Immature natural killer cell (primary cell): ENCODE data around the gene LTBP2. TPM values are rescaled to one million over a fixed set of nuclear protein-coding genes. Genes with fewer than 3 reads are reported as not detected.

Experiments
- DNase-seq, 3 donors: peaks; one replicate each; pipeline ENCODE4 v3.0.0; 2022; ENCODE audit warnings: mixed read lengths in 1 of 3
- H3K27ac Mint-ChIP-seq, 6 donors: one replicate each; pipeline ENCODE4 v1.8.0; 2020; ENCODE audit warnings: mixed read lengths in 6 of 6, mild to moderate bottlenecking in 5 of 6, inconsistent platforms in 4 of 6, moderate library complexity in 3 of 6
- H3K27me3 Mint-ChIP-seq, 3 donors: one replicate each; pipeline ENCODE4 v1.8.0; 2020 to 2021; ENCODE audit warnings: low read depth in 3 of 3, mild to moderate bottlenecking in 3 of 3, mixed read lengths in 3 of 3, moderate library complexity in 3 of 3, inconsistent platforms in 1 of 3
- H3K36me3 Mint-ChIP-seq, 3 donors: one replicate each; pipeline ENCODE4 v1.8.0; 2020; ENCODE audit warnings: mixed read lengths in 3 of 3, inconsistent platforms in 2 of 3, mild to moderate bottlenecking in 2 of 3
- H3K4me1 Mint-ChIP-seq, 2 donors: one replicate each; pipeline ENCODE4 v1.8.0; 2020; ENCODE audit warnings: inconsistent platforms in 2 of 2, mild to moderate bottlenecking in 2 of 2, mixed read lengths in 2 of 2, moderate library complexity in 1 of 2
- H3K4me3 Mint-ChIP-seq, 5 donors: one replicate each; pipeline ENCODE4 v1.8.0; 2020; ENCODE audit warnings: mild to moderate bottlenecking in 5 of 5, mixed read lengths in 5 of 5, inconsistent platforms in 3 of 5, moderate library complexity in 3 of 5
- H3K9me3 Mint-ChIP-seq, 6 donors: one replicate each; pipeline ENCODE4 v1.8.0; 2020; ENCODE audit warnings: mild to moderate bottlenecking in 6 of 6, mixed read lengths in 6 of 6, inconsistent platforms in 4 of 6, moderate library complexity in 3 of 6
- polyA plus RNA-seq, 3 donors: library from polyadenylated mRNA; unstranded; fragments of 300-500 nt; fragmentation: Illumina TruSeq; gene quantifications; one replicate each; pipeline ENCODE4 v1.2.3, GENCODE V29; 2021

LTBP2 gene
- polyA plus RNA-seq, 3 donors from 2014 or later = 0.29 to 0.66 (median 0.30) TPM

DNA sequence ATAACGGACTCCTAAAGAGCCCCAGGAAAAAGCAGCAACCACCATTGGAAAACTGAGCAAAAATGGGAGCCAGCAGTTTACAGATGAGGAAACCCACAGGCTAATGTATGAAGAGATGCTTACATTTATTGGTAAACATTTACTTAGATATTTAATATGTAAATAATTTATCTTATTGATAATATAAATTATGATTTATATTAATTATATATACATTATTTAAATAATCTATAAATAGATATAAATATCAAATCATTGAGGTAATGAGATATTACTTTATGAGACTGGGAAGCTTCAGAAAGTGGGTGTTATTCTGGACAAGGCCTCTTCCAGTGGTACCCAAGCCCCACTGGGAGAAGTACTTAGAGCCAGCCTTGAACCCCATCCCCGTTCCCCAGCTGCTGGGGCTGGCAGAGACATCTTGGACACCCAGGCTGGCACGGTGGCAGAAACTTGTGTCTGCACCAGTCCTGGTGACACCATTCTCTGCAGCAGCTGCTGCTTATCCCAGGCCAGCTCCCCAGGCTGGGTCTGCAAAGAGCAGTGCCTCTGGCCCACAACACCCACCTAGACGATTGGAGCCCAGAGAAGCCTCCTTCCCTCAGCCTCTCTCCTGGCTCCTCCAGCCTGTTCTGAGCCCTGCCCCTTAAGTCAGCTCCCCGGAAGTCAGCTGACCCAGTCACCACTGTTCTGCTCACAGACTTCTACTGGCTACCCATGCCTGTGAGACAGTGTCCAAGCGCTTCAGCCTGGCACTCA is 92.5 kb downstream of the LTBP2 start:
- peaks cover 0 to 9% (median 3%) of the 10 kb centered on the region in 3 donors for H3K27me3 Mint-ChIP-seq
- H3K4me3 Mint-ChIP-seq = no peak overlapping the region
- no peaks in the 10 kb centered on the region for H3K9me3 Mint-ChIP-seq
- H3K4me1 Mint-ChIP-seq = peaks cover 3 to 5% of the 10 kb centered on the region in 2 donors
- peaks cover 0 to 10% (median 0%) of the 10 kb centered on the region in 3 donors for H3K36me3 Mint-ChIP-seq
- H3K27ac Mint-ChIP-seq = no peak overlapping the region
- DNase-seq = no peak

DNA sequence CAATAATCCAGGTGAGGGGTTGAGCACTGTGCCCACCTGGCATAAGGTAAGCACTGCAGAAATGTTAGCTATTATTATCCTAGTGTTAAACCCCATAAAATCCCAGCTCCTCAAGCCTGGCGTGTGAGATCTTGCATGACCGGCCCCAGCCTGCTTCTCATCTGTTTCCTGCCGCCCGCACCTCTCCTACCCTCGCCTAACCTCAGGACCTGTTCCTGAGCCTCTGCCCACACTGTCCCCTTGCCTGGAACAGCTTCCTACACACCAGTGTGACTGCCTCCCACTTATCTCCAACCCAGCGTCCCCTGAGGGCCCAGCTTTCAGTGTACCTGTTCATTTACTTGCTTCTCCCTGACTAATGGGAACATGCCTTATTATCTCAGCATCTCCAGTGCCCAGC is 93.8 kb downstream of the LTBP2 start:
- Mint-ChIP-seq H3K9me3 (no peaks in the 10 kb centered on the region), H3K4me3 (no peak overlapping the region), H3K36me3 (peaks cover 0 to 10% (median 0%) of the 10 kb centered on the region in 3 donors), H3K4me1 (peaks cover 6 to 12% of the 10 kb centered on the region in 2 donors), H3K27me3 (peaks cover 0 to 9% (median 5%) of the 10 kb centered on the region in 3 donors), H3K27ac (no peak overlapping the region)
- no peak for DNase-seq

DNA sequence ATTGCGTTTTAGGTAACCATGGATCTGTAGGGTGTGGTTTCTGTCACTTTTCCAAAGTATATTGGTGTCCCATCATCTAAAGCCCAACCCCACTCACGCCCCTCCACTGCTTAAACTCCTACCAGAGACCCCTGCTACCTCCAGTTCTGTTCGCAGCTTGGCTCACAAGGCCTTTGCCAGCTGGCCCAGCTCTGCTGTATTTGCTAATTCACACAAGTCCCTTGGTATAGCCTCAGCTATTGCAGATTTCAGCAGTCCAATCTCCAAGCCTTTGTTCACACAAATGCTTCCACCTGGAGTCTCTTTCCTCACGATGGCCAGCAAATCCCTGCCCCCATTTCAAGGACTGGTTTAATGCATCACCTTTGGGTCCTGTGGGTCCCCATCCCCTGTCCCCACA is 94.3 kb downstream of the LTBP2 start:
- Mint-ChIP-seq H3K4me3 (no peak overlapping the region), H3K4me1 (peaks cover 6 to 12% of the 10 kb centered on the region in 2 donors), H3K27ac (no peak overlapping the region), H3K27me3 (peaks cover 0 to 9% (median 7%) of the 10 kb centered on the region in 3 donors), H3K9me3 (no peaks in the 10 kb centered on the region), H3K36me3 (peaks cover 0 to 10% (median 0%) of the 10 kb centered on the region in 3 donors)
- no peak for DNase-seq

DNA sequence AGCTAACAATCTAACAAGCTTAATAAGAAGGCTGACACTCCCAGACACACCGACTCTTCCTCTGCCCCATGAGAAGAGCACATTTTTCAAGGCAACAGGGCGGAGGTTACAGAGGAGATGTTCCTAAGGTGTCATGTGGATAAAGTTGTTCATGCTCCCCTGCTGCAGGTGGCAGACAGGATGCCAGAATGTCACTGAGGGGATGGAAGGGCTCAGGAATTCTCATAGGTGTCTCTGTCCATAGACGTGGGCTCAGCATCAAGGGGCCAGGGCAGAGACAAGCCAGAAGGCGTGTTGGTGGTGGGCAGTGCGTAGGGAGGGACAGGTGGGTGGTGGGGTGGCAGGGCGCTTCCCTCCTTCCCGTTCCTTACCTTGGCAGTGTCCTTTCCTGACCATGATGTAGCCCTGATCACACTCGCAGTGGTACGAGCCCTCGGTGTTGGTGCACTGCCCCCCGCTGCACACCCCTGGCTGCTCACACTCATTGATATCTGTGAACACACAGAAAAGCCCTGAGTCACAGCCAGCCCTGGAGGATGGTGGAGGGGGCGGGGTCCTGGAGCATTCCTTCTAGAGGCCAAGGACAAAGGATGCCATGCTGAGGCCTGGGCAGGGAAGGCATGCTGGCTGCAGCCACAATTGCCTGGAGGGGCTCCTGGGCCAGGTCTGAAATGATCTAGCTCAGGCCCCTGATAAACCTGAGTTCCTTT is 95.4 kb downstream of the LTBP2 start:
- Mint-ChIP-seq H3K4me1 (peaks cover 6 to 12% of the 10 kb centered on the region in 2 donors), H3K27me3 (peaks cover 0 to 8% (median 7%) of the 10 kb centered on the region in 3 donors), H3K4me3 (no peak overlapping the region), H3K9me3 (no peaks in the 10 kb centered on the region), H3K36me3 (peaks cover 0 to 10% (median 0%) of the 10 kb centered on the region in 3 donors), H3K27ac (no peak overlapping the region)
- DNase-seq = no peak

DNA sequence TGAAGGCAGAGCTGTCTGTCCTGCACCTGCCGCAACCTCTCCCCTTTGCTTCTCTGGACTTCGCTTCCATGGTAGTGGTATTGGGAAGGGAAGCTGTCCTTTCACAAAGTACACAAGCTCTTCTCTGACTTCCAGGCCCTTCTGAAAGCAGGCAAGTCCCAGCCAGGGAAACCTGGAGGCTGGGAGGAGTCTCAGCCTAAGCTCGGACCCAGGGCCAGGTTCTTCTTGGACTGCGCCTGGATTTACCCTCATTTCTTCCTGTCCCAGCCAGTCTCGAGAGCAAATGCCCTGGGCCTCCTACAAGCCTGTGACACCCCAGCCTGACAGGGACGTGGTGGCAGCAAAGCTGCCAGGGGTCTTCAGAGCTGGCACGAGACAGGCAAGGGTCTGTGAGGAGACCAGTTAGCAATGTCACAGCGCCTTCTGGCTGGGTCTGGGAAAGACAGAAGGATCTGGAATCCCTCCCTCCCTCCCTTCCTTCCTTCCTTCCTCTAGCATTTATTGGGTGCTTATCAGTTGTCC is 96.1 kb downstream of the LTBP2 start:
- H3K4me3 Mint-ChIP-seq = no peak overlapping the region
- H3K9me3 Mint-ChIP-seq = no peaks in the 10 kb centered on the region
- peaks cover 6 to 12% of the 10 kb centered on the region in 2 donors for H3K4me1 Mint-ChIP-seq
- H3K36me3 Mint-ChIP-seq = peaks cover 0 to 10% (median 0%) of the 10 kb centered on the region in 3 donors
- DNase-seq = no peak
- H3K27me3 Mint-ChIP-seq = peaks cover 0 to 7% (median 7%) of the 10 kb centered on the region in 3 donors
- no peak overlapping the region for H3K27ac Mint-ChIP-seq

DNA sequence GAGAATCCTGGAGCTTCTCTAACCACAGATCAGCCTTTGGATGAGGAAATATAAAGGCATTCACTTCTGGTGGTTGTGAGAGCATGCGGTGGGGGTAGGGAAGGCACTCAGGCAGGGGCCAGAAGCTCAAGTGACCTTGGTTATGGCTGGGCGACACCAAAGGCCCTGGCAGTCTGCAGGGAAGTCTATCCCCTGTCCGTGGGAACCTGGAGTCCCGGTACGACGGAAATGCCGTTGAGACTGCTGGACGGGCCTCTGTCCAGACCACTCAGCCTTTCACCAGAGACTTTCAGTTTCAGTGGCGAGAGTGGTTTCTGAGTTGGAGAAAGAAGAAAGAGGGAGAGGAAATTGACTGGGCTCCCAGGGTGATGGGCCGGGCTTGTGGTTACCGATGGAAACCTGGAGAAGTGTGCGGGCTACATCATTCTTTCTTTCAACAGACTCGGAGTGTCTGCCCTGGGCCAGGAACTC is 97.5 kb downstream of the LTBP2 start:
- Mint-ChIP-seq H3K9me3 (no peaks in the 10 kb centered on the region), H3K36me3 (peaks cover 0 to 10% (median 0%) of the 10 kb centered on the region in 3 donors), H3K27ac (peak overlapping the region in 1 of 6 donors; percentile 37), H3K4me1 (peaks cover 6 to 12% of the 10 kb centered on the region in 2 donors), H3K27me3 (peaks cover 0 to 7% (median 5%) of the 10 kb centered on the region in 3 donors), H3K4me3 (peak overlapping the region in 1 of 5 donors; percentile 48)
- no peak for DNase-seq

DNA sequence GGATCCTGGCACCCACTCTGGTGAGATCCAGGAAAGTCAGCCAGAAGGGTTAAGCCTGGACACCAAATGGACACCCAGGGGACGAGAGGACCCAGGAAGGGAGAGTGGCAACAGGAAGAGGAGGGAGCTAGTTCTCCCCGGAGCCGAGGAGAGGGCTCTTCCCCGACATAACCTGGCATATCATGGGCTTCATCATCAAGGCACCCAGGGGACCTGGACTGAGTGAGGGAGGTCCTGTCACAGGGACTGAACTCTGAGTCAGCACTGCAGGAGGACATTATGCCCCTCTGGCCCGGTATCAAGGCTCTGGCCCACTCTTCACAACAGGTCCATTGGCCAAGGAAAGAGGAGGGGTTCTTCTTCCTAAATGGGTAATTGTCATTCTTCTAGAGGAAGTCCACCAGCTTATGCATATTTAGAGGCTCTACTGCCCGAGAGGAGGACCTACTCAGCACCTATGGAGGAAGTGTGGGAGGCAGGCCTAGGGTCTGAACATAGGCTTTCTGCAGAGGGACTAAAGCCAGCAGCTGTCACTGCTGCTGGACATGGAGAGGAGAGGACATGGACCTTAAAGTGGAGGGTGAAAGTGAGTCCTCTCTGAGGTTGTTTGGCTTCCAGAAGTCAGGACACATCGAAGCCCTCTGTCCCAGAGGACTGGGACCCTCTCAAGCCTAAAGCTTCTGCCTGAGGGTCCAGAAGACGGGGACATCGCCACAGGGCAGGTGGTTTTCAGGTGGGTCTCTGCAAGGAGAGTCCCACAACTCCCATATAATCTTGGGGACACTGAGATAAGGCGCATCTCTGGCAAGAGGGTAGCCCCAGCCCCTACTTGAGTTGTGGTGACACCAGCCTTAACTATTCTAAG is 99.8 kb downstream of the LTBP2 start:
- Mint-ChIP-seq H3K9me3 (no peaks in the 10 kb centered on the region), H3K4me1 (peaks cover 6 to 12% of the 10 kb centered on the region in 2 donors), H3K27ac (no peak overlapping the region), H3K27me3 (peaks cover 0 to 7% (median 6%) of the 10 kb centered on the region in 3 donors), H3K4me3 (no peak overlapping the region), H3K36me3 (peaks cover 0 to 5% (median 4%) of the 10 kb centered on the region in 3 donors)
- DNase-seq = no peak

DNA sequence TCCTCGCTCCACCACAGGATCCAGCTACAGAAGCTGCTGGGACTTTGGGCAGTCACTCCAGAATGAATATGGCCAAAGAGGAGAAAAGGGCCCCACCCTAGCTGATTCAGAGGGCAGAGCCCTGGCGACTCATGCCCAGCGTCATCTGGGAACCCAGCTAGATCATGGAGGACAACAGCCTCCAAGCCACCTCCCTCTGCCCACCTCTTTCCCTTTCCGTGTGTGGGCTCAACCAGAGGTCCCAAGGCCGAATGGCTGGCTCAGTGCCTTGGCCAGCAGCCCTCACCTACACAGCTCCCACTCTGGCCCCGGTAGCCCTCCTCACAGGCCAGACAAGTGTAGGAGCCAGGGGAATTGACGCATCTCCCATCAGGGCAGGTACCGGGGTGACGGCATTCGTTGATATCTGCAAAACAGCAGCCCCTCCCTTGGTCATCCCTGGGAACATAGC is 101.1 kb downstream of the LTBP2 start:
- DNase-seq = no peak
- no peak overlapping the region for H3K4me3 Mint-ChIP-seq
- H3K27me3 Mint-ChIP-seq = peaks cover 0 to 7% (median 6%) of the 10 kb centered on the region in 3 donors
- no peak overlapping the region for H3K27ac Mint-ChIP-seq
- H3K4me1 Mint-ChIP-seq = peaks cover 6 to 12% of the 10 kb centered on the region in 2 donors
- peaks cover 0 to 5% (median 4%) of the 10 kb centered on the region in 3 donors for H3K36me3 Mint-ChIP-seq
- H3K9me3 Mint-ChIP-seq = no peaks in the 10 kb centered on the region

DNA sequence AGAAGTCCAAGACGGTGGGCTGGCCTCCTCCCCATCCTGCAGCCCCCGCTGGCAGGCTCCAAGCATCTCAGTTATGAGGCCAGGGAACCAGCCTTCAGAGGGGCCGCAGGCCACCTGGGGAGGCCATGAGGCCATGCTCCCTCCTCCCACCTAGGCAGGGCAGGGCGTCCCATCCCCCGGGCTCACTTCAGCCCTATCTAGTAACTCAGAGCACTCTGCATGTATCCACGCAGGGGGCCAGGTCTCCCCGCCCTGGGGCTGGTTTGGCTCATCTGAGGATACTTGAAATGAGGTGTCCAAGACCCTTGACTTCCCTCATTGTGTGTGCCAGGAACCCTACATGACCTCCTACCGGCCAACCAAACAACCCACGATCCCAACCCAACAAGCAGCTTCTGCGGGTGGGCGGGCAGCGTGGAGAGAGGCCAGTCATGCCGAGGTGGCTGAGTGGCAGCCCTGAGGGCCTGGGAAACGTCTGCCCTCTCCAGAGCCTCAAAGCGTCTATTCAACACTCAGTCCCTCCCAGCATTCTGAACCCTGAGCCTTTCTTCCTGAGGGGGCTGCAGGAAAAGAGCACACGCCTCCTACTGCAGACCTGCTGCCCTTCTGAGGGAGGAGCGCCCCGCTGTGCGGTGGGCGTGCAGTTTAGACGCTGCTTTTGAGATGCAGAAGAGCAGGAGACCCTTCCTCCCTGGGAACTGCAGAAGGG is 101.7 kb downstream of the LTBP2 start:
- no peak overlapping the region for H3K27ac Mint-ChIP-seq
- peaks cover 0 to 5% (median 4%) of the 10 kb centered on the region in 3 donors for H3K36me3 Mint-ChIP-seq
- peaks cover 6 to 12% of the 10 kb centered on the region in 2 donors for H3K4me1 Mint-ChIP-seq
- no peaks in the 10 kb centered on the region for H3K9me3 Mint-ChIP-seq
- no peak for DNase-seq
- no peak overlapping the region for H3K4me3 Mint-ChIP-seq
- H3K27me3 Mint-ChIP-seq = peaks cover 0 to 7% (median 6%) of the 10 kb centered on the region in 3 donors

DNA sequence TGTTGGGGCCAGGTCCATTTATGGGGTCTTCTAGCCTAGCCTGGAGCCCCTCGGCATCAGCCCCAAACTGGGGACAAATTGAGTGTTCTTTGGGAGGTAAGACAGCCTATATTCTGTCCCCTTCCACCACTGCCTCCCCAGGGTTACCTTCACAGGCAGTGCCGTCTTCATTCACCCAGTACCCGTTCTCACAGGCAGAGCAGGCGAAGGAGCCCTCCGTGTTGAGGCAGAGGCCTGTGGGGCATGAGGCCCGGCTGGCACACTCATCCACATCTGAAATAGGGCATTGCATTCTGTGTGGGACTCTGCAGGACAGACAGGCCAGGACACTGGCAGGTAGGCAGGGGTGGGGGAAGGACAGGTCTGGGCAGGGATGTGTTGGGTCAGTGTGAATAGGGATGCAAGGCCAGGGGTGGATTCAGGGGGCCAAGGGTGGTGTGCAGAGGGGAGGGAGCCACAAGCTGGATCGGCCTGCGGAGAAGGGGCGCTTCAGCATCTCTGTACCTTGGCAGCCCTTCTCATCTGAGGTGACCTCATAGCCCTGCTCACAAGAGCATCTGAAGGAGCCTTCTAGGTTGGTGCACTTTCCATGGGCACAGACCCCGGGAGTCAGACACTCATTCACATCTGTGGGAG is 102.3 kb downstream of the LTBP2 start:
- Mint-ChIP-seq H3K27ac (no peak overlapping the region), H3K4me3 (no peak overlapping the region), H3K4me1 (peaks cover 4 to 10% of the 10 kb centered on the region in 2 donors), H3K27me3 (peaks cover 0 to 7% (median 3%) of the 10 kb centered on the region in 3 donors), H3K36me3 (peaks cover 0 to 5% (median 4%) of the 10 kb centered on the region in 3 donors), H3K9me3 (no peaks in the 10 kb centered on the region)
- no peak for DNase-seq

DNA sequence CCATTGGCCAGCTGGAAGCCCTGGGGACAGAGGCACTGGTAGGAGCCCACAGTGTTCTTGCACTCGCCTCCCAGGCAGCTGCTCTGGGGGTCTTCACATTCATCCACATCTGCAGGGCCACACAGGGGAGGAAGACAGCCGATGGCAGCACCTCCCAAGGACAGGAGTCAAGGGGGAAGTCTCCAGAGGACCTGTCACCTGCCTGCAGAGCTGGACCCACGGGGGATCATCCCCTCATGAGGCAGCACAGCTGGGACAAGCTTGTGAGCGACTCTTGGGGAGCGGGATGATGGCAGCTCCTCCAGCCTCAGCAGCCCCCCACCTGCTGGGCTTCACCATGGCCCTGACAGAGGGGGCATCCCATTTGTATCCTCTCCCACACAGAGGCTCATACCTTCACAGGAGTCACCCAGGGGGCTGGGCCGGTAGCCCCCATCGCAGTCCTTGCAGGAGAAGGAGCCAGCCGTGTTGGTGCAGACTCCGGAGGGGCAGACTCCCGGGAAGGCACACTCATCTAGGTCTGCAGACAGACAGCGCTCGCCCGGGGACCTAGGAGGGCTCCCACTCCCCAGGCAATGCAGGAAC is 103.1 kb downstream of the LTBP2 start:
- Mint-ChIP-seq H3K4me1 (peaks cover 0 to 2% of the 10 kb centered on the region in 2 donors), H3K27ac (no peak overlapping the region), H3K9me3 (no peaks in the 10 kb centered on the region), H3K36me3 (peaks cover 0 to 5% (median 4%) of the 10 kb centered on the region in 3 donors), H3K27me3 (peaks cover 0 to 7% (median 3%) of the 10 kb centered on the region in 3 donors), H3K4me3 (no peak overlapping the region)
- DNase-seq = no peak

DNA sequence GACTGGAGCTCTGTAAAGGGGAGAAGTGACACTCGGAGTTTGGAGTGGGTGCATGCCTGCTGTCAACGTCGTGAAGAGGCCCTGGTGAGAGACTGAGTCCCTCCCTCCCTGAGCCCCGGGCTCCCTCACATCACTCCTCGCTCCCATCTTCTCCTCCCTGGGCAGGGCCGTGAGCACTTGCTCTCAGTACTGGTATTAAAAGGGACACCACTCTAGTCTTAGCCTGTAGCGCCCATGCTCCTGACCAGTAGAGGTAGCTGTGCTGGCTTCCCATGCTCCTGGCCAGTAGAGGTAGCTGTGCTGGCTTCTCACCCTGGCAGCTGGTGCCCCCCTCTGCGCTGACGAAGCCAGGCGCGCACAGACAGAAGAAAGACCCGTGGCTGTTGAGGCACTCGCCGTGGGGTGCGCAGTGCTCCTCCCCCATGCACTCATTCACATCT is 103.7 kb downstream of the LTBP2 start:
- peaks cover 0 to 5% (median 4%) of the 10 kb centered on the region in 3 donors for H3K36me3 Mint-ChIP-seq
- H3K9me3 Mint-ChIP-seq = no peaks in the 10 kb centered on the region
- H3K4me1 Mint-ChIP-seq = no peaks in the 10 kb centered on the region

More for the DNA sequence above, 103.7 kb downstream of the LTBP2 start:
- no peak overlapping the region for H3K4me3 Mint-ChIP-seq
- H3K27ac Mint-ChIP-seq = no peak overlapping the region
- DNase-seq = no peak
- H3K27me3 Mint-ChIP-seq = peaks cover 0 to 6% (median 3%) of the 10 kb centered on the region in 3 donors
